Endothelial cell of umbilical vein (primary cell): ENCODE data around the gene CFAP45. TPM values are rescaled to one million over a fixed set of nuclear protein-coding genes. Genes with fewer than 3 reads are reported as not detected.

Experiments used
- BruUV-seq: library from RNA; stranded (reverse); fragments of 400-500 nt; replicated peaks from 2 replicates; lab custom pipeline; 2021; lab: Mats Ljungman, UMichigan
- CTCF ChIA-PET: fragments of 300-600, 350-600 bp; sonication (Branson Sonifier 250); formaldehyde crosslinking; loops from one replicate; lab custom pipeline; 2021; ENCODE audit warnings: antibody characterized with exemption, inconsistent platforms; lab: Charles Lee
- POLR2A ChIA-PET: fragments of 300-600, 350-600 bp; sonication (Branson Sonifier 250); formaldehyde crosslinking; loops from one replicate; lab custom pipeline; 2021; ENCODE audit warnings: antibody characterized with exemption, inconsistent platforms; lab: Charles Lee
- DNase-seq: peaks from one replicate; pipeline ENCODE4 v3.0.0-alpha.2; 2011; ENCODE audit warnings: low read depth, low spot score
- FAIRE-seq: peaks from 2 replicates; lab custom pipeline; 2011; peaks lifted over from hg19 to GRCh38; lab: Jason Lieb, UNC
- H2AFZ ChIP-seq: 2 replicates; pipeline ENCODE4 v1.6.0; 2012; ENCODE audit warnings: low read depth, low read length, control low read depth, inconsistent platforms
- H3K27ac ChIP-seq: 2 replicates; pipeline ENCODE4 v1.5.1; 2011; ENCODE audit warnings: low read depth, mild to moderate bottlenecking, control low read depth, low read length, moderate library complexity; ENCODE audit not compliant: insufficient read depth
- H3K27me3 ChIP-seq, 2 experiments: 2 replicates each; pipeline versions ENCODE4 v1.6.0 to v1.6.1; 2011; ENCODE audit warnings: low read length in 2 of 2, mixed read lengths in 1 of 2; ENCODE audit not compliant: control insufficient read depth in 2 of 2, insufficient read depth in 2 of 2
- H3K36me3 ChIP-seq, 2 experiments: 2 replicates in 1 of 2; 3 replicates in 1 of 2; pipeline ENCODE4 v1.5.1; 2011; ENCODE audit warnings: low read length in 2 of 2, mild to moderate bottlenecking in 1 of 2, moderate library complexity in 1 of 2; ENCODE audit not compliant: control insufficient read depth in 2 of 2, insufficient read depth in 2 of 2; ENCODE audit errors: extremely low read depth in 1 of 2
- H3K4me1 ChIP-seq: 3 replicates; pipeline ENCODE4 v1.5.1; 2011; ENCODE audit warnings: mild to moderate bottlenecking, low read length; ENCODE audit not compliant: control insufficient read depth, insufficient read depth; ENCODE audit errors: extremely low read depth
- H3K4me2 ChIP-seq: 2 replicates; pipeline ENCODE4 v1.6.1; 2011; ENCODE audit warnings: low read length, control low read depth, mixed read lengths; ENCODE audit not compliant: insufficient read depth
- H3K4me3 ChIP-seq, 3 experiments: fragments of 200-600 bp in 1 of 3; sonication (generic), shearing (Covaris generic) in 1 of 3; replicated peaks in 1 of 3; 2 replicates each; pipeline ENCODE4 v1.5.1; 2011 to 2016; ENCODE audit warnings: control low read depth in 3 of 3, low read length in 3 of 3, mild to moderate bottlenecking in 2 of 3, inconsistent platforms in 1 of 3, low read depth in 1 of 3, moderate library complexity in 1 of 3; ENCODE audit not compliant: insufficient read depth in 1 of 3
- H3K79me2 ChIP-seq: 2 replicates; pipeline ENCODE4 v1.6.0; 2012; ENCODE audit warnings: low read length, inconsistent platforms; ENCODE audit not compliant: control insufficient read depth, insufficient read depth
- H3K9ac ChIP-seq: replicated peaks from 2 replicates; pipeline ENCODE3; 2011; ENCODE audit warnings: low read length, control low read depth; ENCODE audit not compliant: insufficient read depth; ENCODE audit errors: extremely low read depth
- H3K9me1 ChIP-seq: replicated peaks from 3 replicates; pipeline ENCODE4 v1.6.0; 2011; ENCODE audit warnings: mild to moderate bottlenecking, low read length; ENCODE audit not compliant: control insufficient read depth, insufficient read depth; ENCODE audit errors: extremely low read depth
- H3K9me3 ChIP-seq: replicated peaks from 2 replicates; pipeline ENCODE4 v1.5.1; 2012; ENCODE audit warnings: low read length, inconsistent platforms; ENCODE audit not compliant: control insufficient read depth, insufficient read depth
- H4K20me1 ChIP-seq: replicated peaks from 2 replicates; pipeline ENCODE3; 2011; ENCODE audit warnings: mild to moderate bottlenecking, low read length; ENCODE audit not compliant: control insufficient read depth, insufficient read depth; ENCODE audit errors: extremely low read depth
- EZH2 ChIP-seq: IDR thresholded peaks from 2 replicates; pipeline ENCODE4 v1.6.1; 2012; ENCODE audit warnings: borderline replicate concordance, low read depth, mild to moderate bottlenecking, moderate library complexity, low read length, inconsistent platforms; ENCODE audit not compliant: severe bottlenecking
- FOS ChIP-seq: IDR thresholded peaks from 2 replicates; pipeline ENCODE4 v1.6.1; 2011; ENCODE audit warnings: mild to moderate bottlenecking, low read length, moderate library complexity, borderline replicate concordance; ENCODE audit not compliant: insufficient read depth
- GATA2 ChIP-seq: IDR thresholded peaks from 2 replicates; pipeline ENCODE4 v1.7.0; 2011; ENCODE audit warnings: low read depth, mild to moderate bottlenecking, moderate library complexity, mixed read lengths, low read length; ENCODE audit not compliant: insufficient read length, insufficient read depth
- JUN ChIP-seq: IDR thresholded peaks from 2 replicates; pipeline ENCODE4 v1.6.1; 2011; ENCODE audit warnings: borderline replicate concordance, low read depth; ENCODE audit not compliant: insufficient read length, insufficient read depth
- MYC ChIP-seq: IDR thresholded peaks from one replicate; pipeline ENCODE4 v1.6.1; 2011; ENCODE audit warnings: mild to moderate bottlenecking, low read depth, low read length
- POLR2A ChIP-seq: IDR thresholded peaks from 2 replicates; pipeline ENCODE4 v1.6.1; 2012; ENCODE audit warnings: low read depth, mild to moderate bottlenecking, control low read depth, low read length
- POLR2AphosphoS5 ChIP-seq: IDR thresholded peaks from 2 replicates; pipeline ENCODE4 v1.6.1; 2012; ENCODE audit warnings: low read depth, mild to moderate bottlenecking, control low read depth, low read length, moderate library complexity; ENCODE audit not compliant: insufficient read depth
- dilution Hi-C: fragments of 300-500 bp; cut with MboI; formaldehyde crosslinking; loops from one replicate; pipeline ENCODE4 v1.15.0; 2019; ENCODE audit warnings: low sequenced_read_pairs; ENCODE audit not compliant: extremely low pct_ligation_motif_present
- intact Hi-C: fragments of 100-400 bp; cut with micrococcal nuclease; formaldehyde crosslinking; loops from one replicate; pipeline ENCODE4 v1.10.0; 2022
- polyA plus RNA-seq, 4 experiments: library from polyadenylated mRNA; depleted of rRNA in 3 of 4; stranded (reverse) in 3 of 4; unstranded in 1 of 4; fragments of >200 nt; gene quantifications; 2 replicates each; pipeline versions ENCODE4 v1.2.1 to v1.2.3, GENCODE V29; 2011 to 2012; ENCODE audit warnings: missing spikeins in 1 of 4
- total RNA-seq: library from RNA; stranded (reverse); gene quantifications from 2 replicates; pipeline ENCODE4 v1.2.3, GENCODE V29; 2021
- TF ChIP-seq, protein P1 (sequence below), 2 donors: IDR thresholded peaks; 1 replicate in 1 of 2; 2 replicates in 1 of 2; pipeline ENCODE4 v1.5.1; 2011; ENCODE audit warnings: low read length in 2 of 2, mild to moderate bottlenecking in 2 of 2, moderate library complexity in 2 of 2, control low read depth in 1 of 2, inconsistent platforms in 1 of 2, low read depth in 1 of 2; ENCODE audit not compliant: insufficient read depth in 1 of 2; ENCODE audit errors: extremely low read depth in 1 of 2
- TF ChIP-seq, protein P2 (sequence below): IDR thresholded peaks from 2 replicates; pipeline ENCODE4 v1.6.1; 2011; ENCODE audit not compliant: insufficient read depth, insufficient read length

The CFAP45 gene
- total and polyA plus RNA-seq, 2 donors (not counting 3 experiments of a cell fraction or from before 2014, with no cell fraction given), result 0.25 to 2.5 TPM

DNA sequence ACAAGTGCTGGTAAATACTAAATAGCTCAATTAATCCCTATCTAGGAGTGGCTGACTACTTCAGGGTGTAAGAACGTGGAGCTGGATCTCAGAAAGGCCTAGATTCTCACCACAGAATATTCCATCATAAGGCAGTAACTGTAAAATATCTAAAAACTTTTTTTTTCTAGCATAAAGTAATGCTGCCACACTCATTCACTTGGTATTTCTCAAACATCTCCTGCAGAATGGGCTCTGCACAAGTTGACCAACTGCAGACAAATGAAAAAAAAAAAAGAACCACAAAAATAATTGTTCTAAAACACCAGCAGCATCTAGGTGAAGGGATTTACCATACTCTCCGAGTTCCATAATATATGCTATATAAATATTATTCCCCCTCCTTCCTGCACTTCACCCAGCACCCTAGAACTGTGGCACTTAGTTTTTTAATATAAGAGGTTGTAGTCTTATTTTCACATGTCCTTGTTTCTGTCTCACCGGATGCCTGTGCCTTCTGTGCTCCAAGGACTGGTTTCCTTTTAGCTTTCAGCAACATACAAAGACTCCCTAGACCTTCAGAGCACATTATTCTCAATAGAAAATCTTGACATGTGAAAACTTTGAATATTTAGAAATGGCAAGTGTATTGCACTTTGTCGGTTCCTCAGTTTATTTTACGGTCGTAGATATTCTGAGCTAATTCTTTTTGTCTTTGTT lies 46.4 kb downstream of the CFAP45 start:
- DNase-seq (peak; percentile 70), FAIRE-seq (peak; percentile 44)
- no peak overlapping the region for H3K27ac ChIP-seq
- no peaks in the 10 kb centered on the region for H3K9me3 ChIP-seq
- no peaks in the 10 kb centered on the region for H3K9me1 ChIP-seq
- H3K79me2 ChIP-seq, result no peaks in the 10 kb centered on the region
- H3K4me2 ChIP-seq, result peak overlapping the region; percentile 85
- ChIA-PET CTCF (interaction anchor here (0.7 to 5.9 kb wide), 8 partner anchors 14 to 154 kb away, joined by 3 to 32 read pairs (median 4); no protein-coding TSS in a partner anchor), POLR2A (interaction anchor here (0.8 kb wide), 1 partner anchor 36 kb away, joined by 3 read pairs; no protein-coding TSS in a partner anchor)
- TF ChIP-seq, protein P1, sequence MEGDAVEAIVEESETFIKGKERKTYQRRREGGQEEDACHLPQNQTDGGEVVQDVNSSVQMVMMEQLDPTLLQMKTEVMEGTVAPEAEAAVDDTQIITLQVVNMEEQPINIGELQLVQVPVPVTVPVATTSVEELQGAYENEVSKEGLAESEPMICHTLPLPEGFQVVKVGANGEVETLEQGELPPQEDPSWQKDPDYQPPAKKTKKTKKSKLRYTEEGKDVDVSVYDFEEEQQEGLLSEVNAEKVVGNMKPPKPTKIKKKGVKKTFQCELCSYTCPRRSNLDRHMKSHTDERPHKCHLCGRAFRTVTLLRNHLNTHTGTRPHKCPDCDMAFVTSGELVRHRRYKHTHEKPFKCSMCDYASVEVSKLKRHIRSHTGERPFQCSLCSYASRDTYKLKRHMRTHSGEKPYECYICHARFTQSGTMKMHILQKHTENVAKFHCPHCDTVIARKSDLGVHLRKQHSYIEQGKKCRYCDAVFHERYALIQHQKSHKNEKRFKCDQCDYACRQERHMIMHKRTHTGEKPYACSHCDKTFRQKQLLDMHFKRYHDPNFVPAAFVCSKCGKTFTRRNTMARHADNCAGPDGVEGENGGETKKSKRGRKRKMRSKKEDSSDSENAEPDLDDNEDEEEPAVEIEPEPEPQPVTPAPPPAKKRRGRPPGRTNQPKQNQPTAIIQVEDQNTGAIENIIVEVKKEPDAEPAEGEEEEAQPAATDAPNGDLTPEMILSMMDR (IDR thresholded peaks at IDR 0.05; ENCODE audit: extremely low read depth in 1 of 2, insufficient read depth in 1 of 2, low read depth in 1 of 2, low read length in 2 of 2), result no peak
- TF ChIP-seq EZH2 (no peak), GATA2 (no peak), POLR2AphosphoS5 (no peak), JUN (no peak), POLR2A (no peak), MYC (no peak), FOS (no peak)
- TF ChIP-seq, protein P2, sequence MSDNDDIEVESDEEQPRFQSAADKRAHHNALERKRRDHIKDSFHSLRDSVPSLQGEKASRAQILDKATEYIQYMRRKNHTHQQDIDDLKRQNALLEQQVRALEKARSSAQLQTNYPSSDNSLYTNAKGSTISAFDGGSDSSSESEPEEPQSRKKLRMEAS, result no peak
- dilution Hi-C loops (no loop called here), intact Hi-C loops (loop anchor here (1.0 to 2.0 kb wide), 3 partner anchors 29 to 54 kb away; no protein-coding TSS in a partner anchor)
- no peaks in the 10 kb centered on the region for H3K36me3 ChIP-seq
- BruUV-seq, result no TSS peak
- no peaks in the 10 kb centered on the region for H4K20me1 ChIP-seq
- H3K27me3 ChIP-seq, result no peaks in the 10 kb centered on the region
- peaks cover 18% of the 10 kb centered on the region for H3K4me1 ChIP-seq
- H3K9ac ChIP-seq, result peak overlapping the region; percentile 71
- no peak overlapping the region for H2AFZ ChIP-seq
- peak overlapping the region in 2 of 3 experiments; percentile 54 to 57 for H3K4me3 ChIP-seq
